Measurements from ENCODE around the gene PCDHGB4.

DNA sequence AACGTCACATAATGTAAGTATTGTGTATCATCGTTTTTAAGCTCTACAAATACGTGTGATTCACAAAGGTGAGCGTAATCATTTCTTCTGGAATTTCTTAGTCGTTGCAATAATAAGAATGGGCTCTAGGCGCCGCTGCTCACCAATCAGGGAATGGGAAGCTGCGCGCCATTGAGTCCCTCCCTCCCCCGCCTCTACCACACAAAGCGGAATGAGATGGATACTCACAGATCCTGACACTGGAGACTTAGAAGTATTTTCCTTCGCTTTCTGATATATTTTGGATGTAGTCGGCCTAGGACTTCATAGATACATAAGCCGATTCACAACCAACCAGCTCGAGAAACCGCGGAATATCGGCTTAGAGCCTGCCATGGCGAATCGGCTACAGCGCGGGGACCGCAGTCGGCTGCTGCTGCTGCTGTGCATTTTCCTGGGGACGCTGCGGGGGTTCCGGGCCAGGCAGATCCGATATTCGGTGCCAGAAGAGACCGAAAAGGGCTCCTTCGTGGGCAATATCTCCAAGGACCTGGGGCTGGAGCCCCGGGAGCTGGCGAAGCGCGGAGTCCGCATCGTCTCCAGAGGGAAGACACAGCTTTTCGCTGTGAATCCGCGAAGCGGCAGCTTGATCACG, 33.5 kb downstream of the PCDHGB4 start, which contains the start of gene PCDHGA11:
- TF ChIP-seq EZH2 (IDR thresholded peaks at IDR 0.05; ENCODE audit: low read depth, low read length, severe bottlenecking) = no peak
- TF ChIP-seq RNF2 (IDR thresholded peaks at IDR 0.05; ENCODE audit: borderline replicate concordance, low read depth, low read length, missing control alignments, poor library complexity, severe bottlenecking) = no peak
- no peak for TF ChIP-seq GTF2F1 (IDR thresholded peaks at IDR 0.05; ENCODE audit: borderline replicate concordance, low read depth, low read length)
- TF ChIP-seq GABPA (IDR thresholded peaks at IDR 0.05; ENCODE audit: borderline replicate concordance, insufficient read depth, low read length) = no peak

Measured in H1 (cell line).